HUES6 (cell line): Measurements from ENCODE around the gene PRDM13.
"Not testable (repeated sequence)": the region's sequence is repeated elsewhere in the genome, so short reads cannot be mapped to it uniquely, and the experiment has no call there.

Experiments
- H3K27ac ChIP-seq: 2 replicates; pipeline ENCODE4 v1.7.0; 2013; ENCODE audit warnings: low read depth, mild to moderate bottlenecking, low read length, inconsistent platforms
- H3K27me3 ChIP-seq: 2 replicates; pipeline ENCODE4 v1.6.1; 2013; ENCODE audit warnings: low read length; ENCODE audit not compliant: control insufficient read depth, insufficient read depth
- H3K36me3 ChIP-seq: 2 replicates; pipeline ENCODE4 v1.6.1; 2013; ENCODE audit warnings: low read length; ENCODE audit not compliant: control insufficient read depth, insufficient read depth
- H3K4me1 ChIP-seq: 2 replicates; pipeline ENCODE4 v1.6.1; 2013; ENCODE audit warnings: low read length; ENCODE audit not compliant: control insufficient read depth, insufficient read depth
- H3K4me3 ChIP-seq: 2 replicates; pipeline ENCODE4 v1.5.1; 2013; ENCODE audit warnings: low read depth, low read length
- H3K9ac ChIP-seq: one replicate; pipeline ENCODE4 v1.6.1; 2013; ENCODE audit warnings: mild to moderate bottlenecking, low read length
- H3K9me3 ChIP-seq: 2 replicates; pipeline ENCODE4 v1.6.1; 2013; ENCODE audit warnings: low read depth, low read length; ENCODE audit not compliant: control insufficient read depth, insufficient read depth

PRDM13 gene

GRCh38 chr6:99589290-99589672 lies 17.4 kb upstream of the PRDM13 start:
- Histone ChIP-seq H3K27ac (no peak overlapping the region), H3K4me1 (peaks cover 2% of the 10 kb centered on the region), H3K27me3 (peaks cover 94% of the 10 kb centered on the region), H3K4me3 (peak overlapping the region; percentile 56), H3K9ac (no peak overlapping the region), H3K9me3 (no peaks in the 10 kb centered on the region), H3K36me3 (no peaks in the 10 kb centered on the region)

DNA sequence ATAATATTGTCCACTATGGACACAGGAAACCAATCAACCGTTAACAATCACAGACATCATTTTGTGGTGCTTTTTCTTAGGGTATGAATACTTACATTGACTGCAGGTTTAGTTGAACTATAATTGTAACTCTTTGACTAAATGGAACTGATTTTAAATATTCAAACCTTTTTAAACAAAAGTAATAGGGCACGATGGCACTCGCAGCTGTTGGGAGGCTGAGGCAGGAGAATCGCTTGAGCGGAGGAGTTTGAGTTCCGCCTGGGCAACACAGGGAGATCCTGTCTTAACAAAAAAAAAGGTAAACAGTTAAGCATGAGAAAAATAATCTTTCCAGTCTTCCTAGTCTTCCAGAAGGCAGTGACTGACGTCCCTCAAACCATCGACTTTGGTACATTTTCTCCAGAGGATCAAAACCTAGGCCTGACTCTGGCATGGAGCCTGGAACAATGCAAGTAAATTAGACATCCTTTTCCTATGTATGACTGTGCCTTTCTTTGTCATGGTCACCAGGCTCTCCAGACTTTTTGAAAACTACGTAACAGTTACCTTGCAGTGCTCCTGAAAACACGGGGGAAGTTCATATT lies 16.6 kb upstream of the PRDM13 start:
- Histone ChIP-seq H3K9ac (no peak overlapping the region), H3K36me3 (no peaks in the 10 kb centered on the region), H3K4me3 (no peak overlapping the region), H3K9me3 (no peaks in the 10 kb centered on the region), H3K27ac (no peak overlapping the region), H3K4me1 (peaks cover 2% of the 10 kb centered on the region), H3K27me3 (peaks cover 94% of the 10 kb centered on the region)

GRCh38 chr6:99590728-99591672 lies 15.6 kb upstream of the PRDM13 start:
- peaks cover 2% of the 10 kb centered on the region for H3K4me1 ChIP-seq
- no peaks in the 10 kb centered on the region for H3K36me3 ChIP-seq
- H3K27ac ChIP-seq = no peak overlapping the region
- no peak overlapping the region for H3K9ac ChIP-seq
- peaks cover 94% of the 10 kb centered on the region for H3K27me3 ChIP-seq
- peak overlapping the region; percentile 42 for H3K4me3 ChIP-seq
- no peaks in the 10 kb centered on the region for H3K9me3 ChIP-seq

DNA sequence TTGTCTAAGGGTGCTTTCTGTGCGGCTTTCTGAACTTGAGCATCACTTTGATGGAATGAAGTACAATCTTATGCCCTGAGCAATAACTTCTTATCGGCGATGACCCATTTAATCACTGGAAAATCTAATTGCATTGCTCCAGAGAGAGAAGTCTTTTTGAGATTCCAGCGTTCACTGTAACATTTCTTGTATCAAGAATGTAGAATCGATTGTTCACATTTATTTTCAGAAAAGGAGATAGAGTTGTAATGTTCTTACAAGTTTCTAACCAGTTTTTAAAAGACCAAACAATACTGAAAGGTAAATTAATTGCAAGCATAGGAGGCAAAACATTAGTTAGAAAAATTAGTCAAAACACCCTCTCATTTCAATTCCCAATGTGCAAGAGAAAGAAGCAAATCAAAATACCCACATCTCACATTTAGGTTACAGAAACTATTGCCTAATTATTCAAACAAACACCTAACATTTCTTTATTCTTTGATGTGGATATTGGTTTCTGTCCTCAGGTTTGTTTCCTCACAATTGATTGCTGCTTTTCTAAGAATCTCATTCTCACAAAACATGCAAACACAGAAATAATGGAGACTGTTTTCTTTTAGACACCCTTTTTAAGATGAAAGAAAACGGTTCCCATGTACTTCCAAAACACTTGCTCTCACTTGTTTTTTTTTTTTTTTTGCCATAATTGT lies 14.8 kb upstream of the PRDM13 start:
- Histone ChIP-seq H3K4me3 (peak overlapping the region; percentile 42), H3K36me3 (no peaks in the 10 kb centered on the region), H3K4me1 (peaks cover 2% of the 10 kb centered on the region), H3K27me3 (peaks cover 97% of the 10 kb centered on the region), H3K27ac (no peak overlapping the region), H3K9ac (no peak overlapping the region), H3K9me3 (no peaks in the 10 kb centered on the region)

DNA sequence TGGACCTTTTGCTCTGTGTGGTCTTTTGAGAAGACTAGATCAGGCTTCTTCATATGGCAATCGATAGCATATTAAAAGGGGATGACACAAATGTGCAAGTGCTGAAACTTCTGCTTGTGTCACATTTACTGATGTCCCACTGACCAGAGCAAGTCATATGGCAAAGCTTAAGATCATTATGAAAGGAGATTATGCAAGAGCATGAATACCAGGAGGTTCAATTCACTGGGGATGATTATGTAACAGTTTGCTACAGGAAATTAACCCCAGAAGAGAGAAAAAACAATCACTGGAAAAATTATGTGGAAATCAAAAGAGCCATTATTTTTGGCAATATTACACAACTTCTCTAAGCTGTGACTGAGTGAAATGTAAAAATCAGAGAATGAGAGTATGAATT lies 13.7 kb upstream of the PRDM13 start:
- Histone ChIP-seq H3K9me3 (no peaks in the 10 kb centered on the region), H3K27ac (no peak overlapping the region), H3K4me1 (peaks cover 2% of the 10 kb centered on the region), H3K9ac (no peak overlapping the region), H3K36me3 (no peaks in the 10 kb centered on the region), H3K4me3 (no peak overlapping the region), H3K27me3 (peaks cover 100% of the 10 kb centered on the region)

- H3K27ac ChIP-seq, H3K4me3 ChIP-seq, H3K36me3 ChIP-seq, H3K4me1 ChIP-seq, H3K9ac ChIP-seq, H3K9me3 ChIP-seq: not testable (repeated sequence)
- H3K27me3 ChIP-seq = peaks cover 100% of the 10 kb centered on the region
Observed at GRCh38 chr6:99594696-99595095, 11.9 kb upstream of the PRDM13 start.

DNA sequence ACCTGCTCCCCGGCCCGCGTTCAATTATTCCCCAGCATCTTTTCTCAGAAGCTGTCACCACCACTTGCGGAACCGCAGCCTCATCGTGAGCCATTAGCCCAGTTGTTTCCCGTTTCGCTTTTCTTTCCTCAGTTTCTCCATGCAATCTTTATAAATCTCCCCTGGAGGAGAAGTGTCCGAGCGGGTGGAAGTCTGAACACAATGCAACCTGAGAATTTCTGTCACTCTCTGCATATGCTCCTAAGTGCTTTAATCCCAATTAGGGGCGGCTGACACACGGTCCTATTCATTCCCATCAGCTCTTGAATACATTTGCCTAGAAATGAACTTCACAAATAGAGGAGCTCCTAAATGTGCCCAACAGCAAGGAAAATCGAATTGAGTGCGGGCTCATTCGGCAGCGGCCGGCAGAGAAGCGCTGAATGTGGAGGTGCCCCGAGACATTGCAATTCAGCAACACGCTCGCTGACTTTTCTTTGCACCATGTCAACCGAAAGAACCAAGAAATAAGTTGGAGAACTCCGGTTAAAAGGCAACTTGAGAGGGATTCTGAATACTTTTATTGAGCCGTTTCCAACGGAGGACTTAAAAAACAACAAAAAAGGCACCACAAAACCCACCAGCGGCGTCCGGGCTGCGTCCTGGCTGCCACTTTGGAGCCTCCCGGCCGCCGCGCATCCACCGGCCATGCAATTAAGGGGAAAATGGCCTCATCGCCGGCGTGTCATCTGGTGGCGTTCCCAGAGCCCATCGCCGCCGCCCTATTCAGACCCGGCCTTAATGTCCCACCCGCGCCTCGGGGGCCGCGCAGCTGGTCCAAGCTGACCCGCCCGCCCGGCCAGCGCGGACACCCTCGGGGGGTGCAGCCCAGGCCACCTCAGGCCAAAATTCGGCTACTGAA lies 3.9 kb upstream of the PRDM13 start:
- H3K4me3 ChIP-seq = peak overlapping the region; percentile 36
- no peaks in the 10 kb centered on the region for H3K36me3 ChIP-seq
- H3K4me1 ChIP-seq = peaks cover 24% of the 10 kb centered on the region
- H3K9me3 ChIP-seq = no peaks in the 10 kb centered on the region
- H3K27me3 ChIP-seq = peaks cover 100% of the 10 kb centered on the region
- no peak overlapping the region for H3K9ac ChIP-seq
- no peak overlapping the region for H3K27ac ChIP-seq

GRCh38 chr6:99603421-99604165 lies 3.0 kb upstream of the PRDM13 start:
- Histone ChIP-seq H3K9me3 (no peaks in the 10 kb centered on the region), H3K27me3 (peaks cover 100% of the 10 kb centered on the region), H3K4me1 (peaks cover 33% of the 10 kb centered on the region), H3K27ac (no peak overlapping the region), H3K36me3 (no peaks in the 10 kb centered on the region), H3K4me3 (peak overlapping the region; percentile 36), H3K9ac (no peak overlapping the region)

- Histone ChIP-seq H3K4me1 (peaks cover 36% of the 10 kb centered on the region), H3K9me3 (no peaks in the 10 kb centered on the region), H3K36me3 (no peaks in the 10 kb centered on the region), H3K27me3 (peaks cover 100% of the 10 kb centered on the region), H3K4me3 (peak overlapping the region; percentile 36; the same call in 1 of the 2 replicates), H3K27ac (no peak overlapping the region), H3K9ac (no peak overlapping the region)
Observed at GRCh38 chr6:99604166-99605073, 2.2 kb upstream of the PRDM13 start.
